Nephron progenitor cell (in vitro differentiated cells): ENCODE results near the gene C9orf50.
A peak's percentile ranks its signal among the peaks of the same experiment; 100 is the strongest.

Source experiments
- DNase-seq: peaks from one replicate; pipeline ENCODE4 v3.0.0; 2021
- H3K27ac Mint-ChIP-seq: 2 replicates; pipeline ENCODE4 v1.8.0; 2021; ENCODE audit warnings: mild to moderate bottlenecking, moderate library complexity, mixed read lengths
- H3K27me3 Mint-ChIP-seq: 2 replicates; pipeline ENCODE4 v1.8.0; 2021; ENCODE audit warnings: mild to moderate bottlenecking, low read depth, mixed read lengths; ENCODE audit not compliant: poor library complexity
- H3K36me3 Mint-ChIP-seq: 2 replicates; pipeline ENCODE4 v1.8.0; 2021; ENCODE audit warnings: low read depth, mixed read lengths
- H3K4me1 Mint-ChIP-seq: 2 replicates; pipeline ENCODE4 v1.8.0; 2021; ENCODE audit warnings: mixed read lengths
- H3K4me3 Mint-ChIP-seq: 2 replicates; pipeline ENCODE4 v1.8.0; 2021; ENCODE audit warnings: mild to moderate bottlenecking, moderate library complexity, mixed read lengths
- H3K9me3 Mint-ChIP-seq: 2 replicates; pipeline ENCODE4 v1.8.0; 2021; ENCODE audit warnings: mild to moderate bottlenecking, moderate library complexity, mixed read lengths
- TF ChIP-seq, protein P1 (sequence below): fragments of 200-600 bp; sonication (generic); IDR thresholded peaks from 2 replicates; pipeline ENCODE4 v1.5.0; 2021; ENCODE audit warnings: antibody characterized with exemption

The C9orf50 gene

DNA sequence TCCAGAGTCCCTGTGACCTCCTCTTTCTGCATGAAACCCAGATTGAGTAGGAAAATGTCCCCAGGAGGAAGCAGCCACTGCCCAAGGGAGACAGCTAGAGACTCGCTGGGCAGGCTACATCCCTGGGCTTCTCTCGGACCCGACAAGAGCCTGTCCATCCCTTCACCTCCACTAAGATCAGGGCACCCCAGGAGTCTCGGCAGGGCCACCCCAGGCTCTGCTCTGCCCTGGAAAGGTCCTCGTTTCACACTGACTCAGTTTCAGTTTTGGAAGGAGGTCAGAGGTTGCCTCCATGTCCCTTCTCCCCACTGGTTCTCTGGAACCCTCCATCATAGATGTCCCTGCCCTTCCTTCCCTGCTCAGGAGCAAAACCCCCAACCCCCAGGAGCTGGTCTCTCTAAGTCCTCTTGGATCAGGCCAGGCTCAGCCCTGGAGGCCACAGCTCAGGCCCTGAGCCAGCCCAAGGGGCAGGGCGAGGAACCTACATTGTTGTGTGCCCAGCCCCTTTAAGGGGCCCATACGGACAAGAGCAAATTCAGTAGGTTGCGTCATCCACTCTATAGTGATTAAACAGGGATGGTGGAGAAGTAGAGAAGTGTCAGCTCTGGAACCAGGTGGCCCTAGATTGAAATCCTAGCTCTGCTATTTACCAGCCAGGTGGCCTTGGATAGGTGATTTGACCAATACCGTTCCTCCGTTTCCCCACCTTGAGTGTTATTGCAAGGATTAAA is 37.4 kb downstream of the C9orf50 start:
- Mint-ChIP-seq H3K4me1 (peaks cover 65% of the 10 kb centered on the region), H3K4me3 (no peak overlapping the region), H3K27ac (no peak overlapping the region), H3K36me3 (no peaks in the 10 kb centered on the region), H3K9me3 (peaks cover 4% of the 10 kb centered on the region), H3K27me3 (peaks cover 7% of the 10 kb centered on the region)
- no peak for DNase-seq
- TF ChIP-seq, protein P1, sequence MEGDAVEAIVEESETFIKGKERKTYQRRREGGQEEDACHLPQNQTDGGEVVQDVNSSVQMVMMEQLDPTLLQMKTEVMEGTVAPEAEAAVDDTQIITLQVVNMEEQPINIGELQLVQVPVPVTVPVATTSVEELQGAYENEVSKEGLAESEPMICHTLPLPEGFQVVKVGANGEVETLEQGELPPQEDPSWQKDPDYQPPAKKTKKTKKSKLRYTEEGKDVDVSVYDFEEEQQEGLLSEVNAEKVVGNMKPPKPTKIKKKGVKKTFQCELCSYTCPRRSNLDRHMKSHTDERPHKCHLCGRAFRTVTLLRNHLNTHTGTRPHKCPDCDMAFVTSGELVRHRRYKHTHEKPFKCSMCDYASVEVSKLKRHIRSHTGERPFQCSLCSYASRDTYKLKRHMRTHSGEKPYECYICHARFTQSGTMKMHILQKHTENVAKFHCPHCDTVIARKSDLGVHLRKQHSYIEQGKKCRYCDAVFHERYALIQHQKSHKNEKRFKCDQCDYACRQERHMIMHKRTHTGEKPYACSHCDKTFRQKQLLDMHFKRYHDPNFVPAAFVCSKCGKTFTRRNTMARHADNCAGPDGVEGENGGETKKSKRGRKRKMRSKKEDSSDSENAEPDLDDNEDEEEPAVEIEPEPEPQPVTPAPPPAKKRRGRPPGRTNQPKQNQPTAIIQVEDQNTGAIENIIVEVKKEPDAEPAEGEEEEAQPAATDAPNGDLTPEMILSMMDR, result no peak

- TF ChIP-seq, protein P1, result no peak
- no peaks in the 10 kb centered on the region for H3K36me3 Mint-ChIP-seq
- DNase-seq, result no peak
- peaks cover 4% of the 10 kb centered on the region for H3K9me3 Mint-ChIP-seq
- no peak overlapping the region for H3K4me3 Mint-ChIP-seq
- peaks cover 7% of the 10 kb centered on the region for H3K27me3 Mint-ChIP-seq
- H3K4me1 Mint-ChIP-seq, result peaks cover 64% of the 10 kb centered on the region
- H3K27ac Mint-ChIP-seq, result no peak overlapping the region
Observed at GRCh38 chr9:129582855-129583254, 38.0 kb downstream of the C9orf50 start.

DNA sequence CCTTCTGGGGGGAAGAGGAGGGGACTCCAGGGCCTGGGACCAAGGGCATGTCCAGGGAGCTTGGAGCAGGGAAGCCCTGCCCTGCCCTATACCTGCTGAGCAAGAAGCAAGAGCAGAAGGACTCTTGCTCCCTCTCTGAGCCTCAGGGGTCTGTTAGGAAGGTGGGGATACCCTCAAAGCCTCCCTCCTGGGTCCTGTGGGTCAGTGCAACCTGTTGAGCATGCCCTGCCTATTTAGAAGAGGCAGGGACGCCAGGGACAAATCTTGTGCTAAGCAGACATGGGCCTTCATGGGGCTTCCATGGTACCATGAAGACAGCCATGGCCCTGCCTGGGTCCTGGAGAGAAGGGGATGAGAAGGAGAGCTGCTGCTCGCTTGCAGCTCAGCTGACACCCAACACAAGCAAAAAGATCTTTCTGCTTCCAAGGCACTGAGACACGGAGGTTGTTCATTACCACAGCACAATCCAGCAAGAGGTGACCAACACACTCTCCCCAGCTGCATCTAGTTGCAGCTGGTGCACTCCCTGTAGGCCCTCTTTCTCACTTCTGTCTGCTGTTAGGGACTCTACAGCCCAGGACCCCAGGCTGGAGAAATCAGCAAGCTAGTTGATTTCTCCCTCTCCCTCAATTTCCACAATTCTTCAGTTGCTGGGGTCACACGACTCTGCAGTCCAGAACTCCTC is 39.3 kb downstream of the C9orf50 start:
- peaks cover 7% of the 10 kb centered on the region for H3K27me3 Mint-ChIP-seq
- H3K36me3 Mint-ChIP-seq, result no peaks in the 10 kb centered on the region
- no peak overlapping the region for H3K4me3 Mint-ChIP-seq
- H3K27ac Mint-ChIP-seq, result peak overlapping the region; percentile 85
- TF ChIP-seq, protein P1, result no peak
- peaks cover 4% of the 10 kb centered on the region for H3K9me3 Mint-ChIP-seq
- no peak for DNase-seq
- H3K4me1 Mint-ChIP-seq, result peaks cover 59% of the 10 kb centered on the region

DNA sequence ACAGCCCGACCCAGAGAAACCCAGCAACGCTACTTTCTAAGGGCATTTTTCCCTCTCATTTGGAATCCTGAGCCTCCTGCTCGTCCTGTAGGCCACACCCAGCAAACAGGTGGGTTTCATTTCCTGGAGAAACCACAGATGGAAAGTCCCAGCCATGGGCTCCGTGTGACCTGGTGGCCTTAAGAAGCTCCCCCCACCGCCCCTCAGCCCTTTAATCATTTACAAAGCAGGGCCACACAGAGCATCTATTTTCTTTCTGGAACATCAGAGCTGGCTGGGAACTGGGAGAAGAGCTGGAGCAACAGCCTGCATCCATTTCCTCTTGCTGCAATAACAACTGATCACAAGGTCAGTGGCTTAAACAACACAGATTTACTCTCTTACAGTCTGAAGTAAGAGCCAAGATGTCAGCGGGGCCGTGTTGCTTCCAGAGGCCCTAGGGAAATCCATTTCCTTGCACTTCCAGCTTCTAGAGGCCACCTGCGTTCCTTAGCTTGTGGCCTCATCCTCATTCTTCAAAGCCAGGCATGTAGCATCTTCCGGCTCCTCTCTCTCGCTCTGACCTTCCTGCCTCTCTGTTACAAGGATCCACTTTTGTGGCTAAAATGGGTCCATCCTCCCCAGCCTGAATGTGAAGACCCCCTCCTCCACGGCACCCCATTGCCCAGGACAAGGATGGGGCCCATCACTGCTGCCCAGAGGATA is 40.5 kb downstream of the C9orf50 start:
- Mint-ChIP-seq H3K4me1 (peaks cover 62% of the 10 kb centered on the region), H3K27me3 (peaks cover 3% of the 10 kb centered on the region), H3K4me3 (no peak overlapping the region), H3K36me3 (no peaks in the 10 kb centered on the region), H3K9me3 (peaks cover 10% of the 10 kb centered on the region), H3K27ac (no peak overlapping the region)
- DNase-seq, result no peak
- TF ChIP-seq, protein P1, result no peak

- H3K27me3 Mint-ChIP-seq, result peaks cover 3% of the 10 kb centered on the region
- peaks cover 58% of the 10 kb centered on the region for H3K4me1 Mint-ChIP-seq
- TF ChIP-seq, protein P1, result no peak
- no peak for DNase-seq
- H3K36me3 Mint-ChIP-seq, result no peaks in the 10 kb centered on the region
- H3K27ac Mint-ChIP-seq, result no peak overlapping the region
- peaks cover 10% of the 10 kb centered on the region for H3K9me3 Mint-ChIP-seq
- H3K4me3 Mint-ChIP-seq, result no peak overlapping the region
Observed at GRCh38 chr9:129579294-129579693, 41.6 kb downstream of the C9orf50 start.
